BLaER1 treated with 17β-estradiol and CSF1 and Interleukin-3, amounts not matched to agents 10 nM and 100 nM (cell line): ENCODE results near the gene TECTA.

Experiments
- H3K27ac ChIP-seq, 11 experiments: shearing (Covaris generic); formaldehyde crosslinking; 2 replicates each; pipeline ENCODE4 v1.8.1; 2022
- H3K27me3 ChIP-seq, 11 experiments: shearing (Covaris generic); formaldehyde crosslinking; 2 replicates each; pipeline ENCODE4 v1.8.1; 2022
- H3K36me3 ChIP-seq, 11 experiments: shearing (Covaris generic); formaldehyde crosslinking; 2 replicates each; pipeline ENCODE4 v1.8.1; 2022
- H3K4me1 ChIP-seq, 10 experiments: shearing (Covaris generic); formaldehyde crosslinking; 2 replicates each; pipeline ENCODE4 v1.8.1; 2022
- H3K4me2 ChIP-seq, 11 experiments: shearing (Covaris generic); formaldehyde crosslinking; 2 replicates each; pipeline ENCODE4 v1.8.1; 2022
- H3K4me3 ChIP-seq, 10 experiments: shearing (Covaris generic); formaldehyde crosslinking; 2 replicates each; pipeline ENCODE4 v1.8.1; 2022
- H3K9ac ChIP-seq, 11 experiments: shearing (Covaris generic); formaldehyde crosslinking; 2 replicates each; pipeline ENCODE4 v1.8.1; 2022
- H3K9me3 ChIP-seq, 11 experiments: shearing (Covaris generic); formaldehyde crosslinking; replicated peaks in 1 of 11; 2 replicates each; pipeline ENCODE4 v1.8.1; 2022
- H4K20me1 ChIP-seq, 11 experiments: shearing (Covaris generic); formaldehyde crosslinking; 2 replicates each; pipeline ENCODE4 v1.8.1; 2022
- Cebpa-rat ChIP-seq, 11 experiments: shearing (Covaris generic); IDR thresholded peaks; 2 replicates each; pipeline ENCODE4 v1.8.1; 2022

The TECTA gene

GRCh38 chr11:121066623-121067022, 34.4 kb upstream of the TECTA start:
- Histone ChIP-seq H3K4me1 (peaks cover 3 to 10% (median 7%) of the 10 kb centered on the region in 10 experiments; a peak in 17 of 20 replicates), H3K9ac (no peak overlapping the region), H3K4me3 (no peak overlapping the region), H3K27ac (no peak overlapping the region), H4K20me1 (peaks cover 0 to 11% (median 0%) of the 10 kb centered on the region in 11 experiments; a peak in 5 of 22 replicates), H3K4me2 (no peak overlapping the region), H3K9me3 (peaks cover 8 to 28% (median 17%) of the 10 kb centered on the region in 11 experiments; a peak in 21 of 22 replicates), H3K36me3 (peaks cover 56 to 86% (median 69%) of the 10 kb centered on the region in 11 experiments), H3K27me3 (no peaks in the 10 kb centered on the region)
- no peak for TF ChIP-seq Cebpa-rat (IDR thresholded peaks at IDR 0.05)

GRCh38 chr11:121067026-121067425, 34.0 kb upstream of the TECTA start:
- H3K36me3 ChIP-seq, result peaks cover 57 to 86% (median 70%) of the 10 kb centered on the region in 11 experiments
- no peak overlapping the region for H3K27ac ChIP-seq
- H3K9me3 ChIP-seq, result peaks cover 8 to 28% (median 17%) of the 10 kb centered on the region in 11 experiments; a peak in 21 of 22 replicates
- no peak for TF ChIP-seq Cebpa-rat (IDR thresholded peaks at IDR 0.05)
- H3K27me3 ChIP-seq, result no peaks in the 10 kb centered on the region
- H3K4me2 ChIP-seq, result no peak overlapping the region
- H4K20me1 ChIP-seq, result peaks cover 0 to 15% (median 0%) of the 10 kb centered on the region in 11 experiments; a peak in 6 of 22 replicates
- no peak overlapping the region for H3K9ac ChIP-seq
- no peak overlapping the region for H3K4me3 ChIP-seq
- H3K4me1 ChIP-seq, result peaks cover 6 to 13% (median 10%) of the 10 kb centered on the region in 10 experiments; a peak in 17 of 20 replicates

GRCh38 chr11:121067453-121067852, 33.6 kb upstream of the TECTA start:
- no peak for TF ChIP-seq Cebpa-rat (IDR thresholded peaks at IDR 0.05)
- Histone ChIP-seq H3K4me2 (no peak overlapping the region), H3K27me3 (no peaks in the 10 kb centered on the region), H3K9me3 (peaks cover 8 to 28% (median 17%) of the 10 kb centered on the region in 11 experiments; a peak in 21 of 22 replicates), H3K27ac (no peak overlapping the region), H3K36me3 (peaks cover 53 to 86% (median 68%) of the 10 kb centered on the region in 11 experiments), H4K20me1 (peaks cover 0 to 16% (median 0%) of the 10 kb centered on the region in 11 experiments; a peak in 6 of 22 replicates), H3K4me1 (peaks cover 6 to 13% (median 10%) of the 10 kb centered on the region in 10 experiments; a peak in 17 of 20 replicates), H3K9ac (no peak overlapping the region), H3K4me3 (no peak overlapping the region)

- no peaks in the 10 kb centered on the region for H3K27me3 ChIP-seq
- peaks cover 0 to 16% (median 0%) of the 10 kb centered on the region in 11 experiments; a peak in 6 of 22 replicates for H4K20me1 ChIP-seq
- peaks cover 6 to 13% (median 10%) of the 10 kb centered on the region in 10 experiments; a peak in 17 of 20 replicates for H3K4me1 ChIP-seq
- no peak for TF ChIP-seq Cebpa-rat (IDR thresholded peaks at IDR 0.05)
- H3K36me3 ChIP-seq, result peaks cover 46 to 86% (median 61%) of the 10 kb centered on the region in 11 experiments
- H3K4me2 ChIP-seq, result no peak overlapping the region
- H3K27ac ChIP-seq, result no peak overlapping the region
- no peak overlapping the region for H3K4me3 ChIP-seq
- H3K9me3 ChIP-seq, result peaks cover 8 to 28% (median 17%) of the 10 kb centered on the region in 11 experiments; a peak in 21 of 22 replicates
- H3K9ac ChIP-seq, result no peak overlapping the region
Observed at GRCh38 chr11:121067962-121068647, 32.9 kb upstream of the TECTA start.

GRCh38 chr11:121068787-121069186, 32.3 kb upstream of the TECTA start:
- Histone ChIP-seq H3K36me3 (peaks cover 41 to 84% (median 55%) of the 10 kb centered on the region in 11 experiments), H3K4me1 (peaks cover 6 to 13% (median 10%) of the 10 kb centered on the region in 10 experiments; a peak in 17 of 20 replicates), H3K9ac (no peak overlapping the region), H3K9me3 (peaks cover 8 to 28% (median 17%) of the 10 kb centered on the region in 11 experiments; a peak in 21 of 22 replicates), H3K4me3 (no peak overlapping the region), H3K27ac (no peak overlapping the region), H3K4me2 (no peak overlapping the region), H3K27me3 (no peaks in the 10 kb centered on the region), H4K20me1 (peaks cover 0 to 16% (median 0%) of the 10 kb centered on the region in 11 experiments; a peak in 6 of 22 replicates)
- TF ChIP-seq Cebpa-rat (IDR thresholded peaks at IDR 0.05), result no peak

DNA sequence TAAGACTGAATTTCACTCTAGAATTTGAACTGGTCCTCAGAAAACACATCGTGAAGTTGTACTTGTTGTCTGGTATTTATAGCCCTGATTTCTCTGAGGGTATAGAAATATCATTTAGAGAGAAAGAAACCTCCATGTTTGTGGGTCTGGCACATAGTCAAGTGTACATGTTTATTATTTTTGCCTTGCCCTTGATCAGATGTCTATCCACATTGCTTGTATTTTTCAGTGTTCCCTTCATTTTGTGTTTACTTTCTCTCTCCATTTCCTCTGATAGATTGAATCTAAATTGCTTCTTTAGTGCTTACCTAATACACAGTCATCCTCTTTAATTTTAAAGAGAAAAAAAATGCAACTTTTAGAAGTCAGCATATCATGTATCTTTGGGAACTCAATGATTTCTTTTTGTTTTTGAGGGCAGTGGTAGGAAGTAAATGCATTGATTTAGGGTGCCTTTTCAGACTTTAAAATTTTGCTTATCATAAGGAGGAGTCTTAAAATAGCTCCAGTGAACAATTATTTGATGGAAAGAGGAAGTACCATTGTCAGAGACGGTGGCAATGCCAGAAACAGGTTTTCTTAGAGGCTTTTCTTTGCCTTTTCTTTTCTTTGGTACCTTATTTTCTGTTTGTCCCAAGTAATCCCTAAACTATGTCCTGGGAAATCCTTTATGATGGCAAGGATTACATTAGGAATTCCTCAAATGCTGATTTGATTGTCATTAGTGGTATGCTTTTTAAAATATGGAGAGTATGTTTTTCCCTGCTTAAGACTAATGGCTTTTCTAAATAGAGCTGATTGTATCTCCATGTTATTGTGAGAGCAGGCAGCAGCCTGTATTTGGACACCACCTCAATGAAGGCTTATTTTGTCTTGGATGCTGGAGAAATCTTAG, 29.8 kb upstream of the TECTA start:
- Histone ChIP-seq H3K36me3 (peaks cover 27 to 84% (median 44%) of the 10 kb centered on the region in 11 experiments), H3K4me1 (peaks cover 6 to 13% (median 10%) of the 10 kb centered on the region in 10 experiments; a peak in 17 of 20 replicates), H3K9me3 (peaks cover 6 to 14% (median 10%) of the 10 kb centered on the region in 11 experiments; a peak in 19 of 22 replicates), H4K20me1 (peaks cover 0 to 16% (median 0%) of the 10 kb centered on the region in 11 experiments; a peak in 6 of 22 replicates), H3K4me3 (no peak overlapping the region), H3K9ac (no peak overlapping the region), H3K27ac (no peak overlapping the region), H3K4me2 (peak overlapping the region in 4 of 11 experiments; percentile 9 to 34 (median 24); a peak in 6 of 22 replicates), H3K27me3 (no peaks in the 10 kb centered on the region)
- TF ChIP-seq Cebpa-rat (IDR thresholded peaks at IDR 0.05), result no peak

GRCh38 chr11:121071846-121072450, 29.1 kb upstream of the TECTA start:
- H3K4me3 ChIP-seq, result no peak overlapping the region
- H3K27me3 ChIP-seq, result no peaks in the 10 kb centered on the region
- H3K36me3 ChIP-seq, result peaks cover 27 to 77% (median 42%) of the 10 kb centered on the region in 11 experiments
- peaks cover 0 to 16% (median 0%) of the 10 kb centered on the region in 11 experiments; a peak in 6 of 22 replicates for H4K20me1 ChIP-seq
- peak overlapping the region in 4 of 11 experiments; percentile 9 to 34 (median 24); a peak in 4 of 22 replicates for H3K4me2 ChIP-seq
- peaks cover 6 to 14% (median 10%) of the 10 kb centered on the region in 11 experiments; a peak in 19 of 22 replicates for H3K9me3 ChIP-seq
- no peak for TF ChIP-seq Cebpa-rat (IDR thresholded peaks at IDR 0.05)
- no peak overlapping the region for H3K27ac ChIP-seq
- H3K4me1 ChIP-seq, result peaks cover 6 to 13% (median 10%) of the 10 kb centered on the region in 10 experiments; a peak in 17 of 20 replicates
- no peak overlapping the region for H3K9ac ChIP-seq

GRCh38 chr11:121081321-121081720, 19.7 kb upstream of the TECTA start:
- Histone ChIP-seq H3K36me3 (peaks cover 8 to 69% (median 38%) of the 10 kb centered on the region in 11 experiments; a peak in 18 of 22 replicates), H3K4me1 (no peaks in the 10 kb centered on the region), H3K9ac (no peak overlapping the region), H3K4me2 (no peak overlapping the region), H3K9me3 (no peaks in the 10 kb centered on the region), H3K27ac (no peak overlapping the region), H3K4me3 (no peak overlapping the region), H4K20me1 (peaks cover 0 to 15% (median 3%) of the 10 kb centered on the region in 11 experiments; a peak in 5 of 22 replicates), H3K27me3 (no peaks in the 10 kb centered on the region)
- no peak for TF ChIP-seq Cebpa-rat (IDR thresholded peaks at IDR 0.05)
